ENCODE data around the gene ANKMY1.
"Not testable (repeated sequence)": the region's sequence is repeated elsewhere in the genome, so short reads cannot be mapped to it uniquely, and the experiment has no call there.

The ANKMY1 gene

DNA sequence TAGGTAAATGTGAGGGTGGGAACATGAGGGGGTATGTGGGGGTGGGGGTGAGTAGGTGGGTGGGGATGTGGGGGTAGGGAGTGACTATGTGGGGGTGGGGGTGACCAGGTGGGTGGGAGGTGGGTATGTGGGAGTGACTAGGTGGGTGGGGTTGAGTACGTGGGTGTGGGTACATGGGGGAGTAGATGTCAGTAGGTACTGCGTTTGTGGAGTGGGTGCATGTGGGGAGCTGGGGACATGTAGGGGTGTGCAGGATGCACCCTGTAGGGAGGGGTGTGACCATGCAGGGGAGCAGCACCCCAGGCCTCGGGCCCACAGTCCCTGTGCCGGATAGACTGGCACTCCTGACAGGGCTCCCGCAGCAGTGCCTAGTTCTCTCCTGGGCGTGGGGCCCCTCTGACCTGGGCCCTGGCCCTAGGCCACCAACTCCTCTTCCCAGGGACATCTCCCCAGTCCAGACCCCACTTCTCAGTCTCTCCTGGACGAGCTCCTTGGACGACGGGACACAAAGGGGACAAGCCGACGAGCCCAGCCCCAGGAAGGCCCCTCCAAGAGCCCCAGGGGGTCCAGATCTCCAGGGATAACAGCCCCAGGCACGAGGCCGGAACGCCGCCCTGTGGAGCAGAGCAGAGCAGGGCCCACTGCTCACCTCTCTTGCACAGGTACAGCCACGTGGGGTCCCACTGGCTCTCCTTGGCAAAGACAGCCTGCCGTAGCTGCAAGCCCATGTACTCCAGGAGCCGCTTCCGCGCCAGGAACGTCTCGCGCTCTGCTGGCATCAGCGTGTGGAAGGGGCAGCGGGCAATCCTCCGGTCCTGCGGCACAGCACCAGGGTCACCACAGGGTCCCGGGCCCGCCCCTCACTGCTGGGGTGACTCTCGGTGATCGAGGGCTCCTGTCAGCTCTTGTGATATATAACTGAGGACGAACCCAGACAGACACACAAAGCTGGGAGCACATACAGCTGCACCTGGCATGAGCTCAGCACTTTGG lies 58.2 kb downstream of the ANKMY1 start:
- TF ChIP-seq, protein P1, sequence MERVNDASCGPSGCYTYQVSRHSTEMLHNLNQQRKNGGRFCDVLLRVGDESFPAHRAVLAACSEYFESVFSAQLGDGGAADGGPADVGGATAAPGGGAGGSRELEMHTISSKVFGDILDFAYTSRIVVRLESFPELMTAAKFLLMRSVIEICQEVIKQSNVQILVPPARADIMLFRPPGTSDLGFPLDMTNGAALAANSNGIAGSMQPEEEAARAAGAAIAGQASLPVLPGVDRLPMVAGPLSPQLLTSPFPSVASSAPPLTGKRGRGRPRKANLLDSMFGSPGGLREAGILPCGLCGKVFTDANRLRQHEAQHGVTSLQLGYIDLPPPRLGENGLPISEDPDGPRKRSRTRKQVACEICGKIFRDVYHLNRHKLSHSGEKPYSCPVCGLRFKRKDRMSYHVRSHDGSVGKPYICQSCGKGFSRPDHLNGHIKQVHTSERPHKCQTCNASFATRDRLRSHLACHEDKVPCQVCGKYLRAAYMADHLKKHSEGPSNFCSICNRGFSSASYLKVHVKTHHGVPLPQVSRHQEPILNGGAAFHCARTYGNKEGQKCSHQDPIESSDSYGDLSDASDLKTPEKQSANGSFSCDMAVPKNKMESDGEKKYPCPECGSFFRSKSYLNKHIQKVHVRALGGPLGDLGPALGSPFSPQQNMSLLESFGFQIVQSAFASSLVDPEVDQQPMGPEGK (CRISPR knock-in tag; IDR thresholded peaks at IDR 0.05; ENCODE audit: borderline replicate concordance), result no peak
- TF ChIP-seq RARB (CRISPR knock-in tag; IDR thresholded peaks at IDR 0.05) (no peak), TOX (CRISPR knock-in tag; IDR thresholded peaks at IDR 0.05; ENCODE audit: borderline replicate concordance) (no peak), ESRRG (CRISPR knock-in tag; IDR thresholded peaks at IDR 0.05) (no peak), GLIS3 (CRISPR knock-in tag; IDR thresholded peaks at IDR 0.05) (no peak)
- TF ChIP-seq, protein P2, sequence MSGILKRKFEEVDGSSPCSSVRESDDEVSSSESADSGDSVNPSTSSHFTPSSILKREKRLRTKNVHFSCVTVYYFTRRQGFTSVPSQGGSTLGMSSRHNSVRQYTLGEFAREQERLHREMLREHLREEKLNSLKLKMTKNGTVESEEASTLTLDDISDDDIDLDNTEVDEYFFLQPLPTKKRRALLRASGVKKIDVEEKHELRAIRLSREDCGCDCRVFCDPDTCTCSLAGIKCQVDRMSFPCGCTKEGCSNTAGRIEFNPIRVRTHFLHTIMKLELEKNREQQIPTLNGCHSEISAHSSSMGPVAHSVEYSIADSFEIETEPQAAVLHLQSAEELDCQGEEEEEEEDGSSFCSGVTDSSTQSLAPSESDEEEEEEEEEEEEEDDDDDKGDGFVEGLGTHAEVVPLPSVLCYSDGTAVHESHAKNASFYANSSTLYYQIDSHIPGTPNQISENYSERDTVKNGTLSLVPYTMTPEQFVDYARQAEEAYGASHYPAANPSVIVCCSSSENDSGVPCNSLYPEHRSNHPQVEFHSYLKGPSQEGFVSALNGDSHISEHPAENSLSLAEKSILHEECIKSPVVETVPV (CRISPR knock-in tag; IDR thresholded peaks at IDR 0.05), result no peak
- TF ChIP-seq, protein P3, sequence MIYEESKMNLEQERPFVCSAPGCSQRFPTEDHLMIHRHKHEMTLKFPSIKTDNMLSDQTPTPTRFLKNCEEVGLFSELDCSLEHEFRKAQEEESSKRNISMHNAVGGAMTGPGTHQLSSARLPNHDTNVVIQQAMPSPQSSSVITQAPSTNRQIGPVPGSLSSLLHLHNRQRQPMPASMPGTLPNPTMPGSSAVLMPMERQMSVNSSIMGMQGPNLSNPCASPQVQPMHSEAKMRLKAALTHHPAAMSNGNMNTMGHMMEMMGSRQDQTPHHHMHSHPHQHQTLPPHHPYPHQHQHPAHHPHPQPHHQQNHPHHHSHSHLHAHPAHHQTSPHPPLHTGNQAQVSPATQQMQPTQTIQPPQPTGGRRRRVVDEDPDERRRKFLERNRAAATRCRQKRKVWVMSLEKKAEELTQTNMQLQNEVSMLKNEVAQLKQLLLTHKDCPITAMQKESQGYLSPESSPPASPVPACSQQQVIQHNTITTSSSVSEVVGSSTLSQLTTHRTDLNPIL (CRISPR knock-in tag; IDR thresholded peaks at IDR 0.05; ENCODE audit: low read depth), result no peak
- ATAC-seq, result no peak

DNA sequence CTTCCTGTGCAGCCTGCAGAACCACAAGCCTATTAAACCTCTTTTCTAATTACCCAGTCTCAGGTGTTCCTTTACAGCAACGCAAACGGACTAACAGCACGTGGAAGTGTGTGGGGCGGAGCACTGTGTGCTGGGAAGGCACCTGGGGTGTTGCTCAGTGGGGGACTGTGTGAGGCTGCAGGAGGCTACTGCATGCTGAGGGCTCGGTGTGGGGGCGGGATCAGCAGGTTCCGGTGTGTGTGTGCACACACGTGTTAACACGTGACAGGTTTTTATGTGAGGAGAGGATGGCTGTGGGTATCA lies 58.9 kb downstream of the ANKMY1 start:
- TF ChIP-seq, protein P1 (CRISPR knock-in tag; IDR thresholded peaks at IDR 0.05; ENCODE audit: borderline replicate concordance), result no peak
- no peak for TF ChIP-seq ZNF565 (CRISPR knock-in tag; conservative IDR thresholded peaks at IDR 0.05; ENCODE audit: low read depth)

DNA sequence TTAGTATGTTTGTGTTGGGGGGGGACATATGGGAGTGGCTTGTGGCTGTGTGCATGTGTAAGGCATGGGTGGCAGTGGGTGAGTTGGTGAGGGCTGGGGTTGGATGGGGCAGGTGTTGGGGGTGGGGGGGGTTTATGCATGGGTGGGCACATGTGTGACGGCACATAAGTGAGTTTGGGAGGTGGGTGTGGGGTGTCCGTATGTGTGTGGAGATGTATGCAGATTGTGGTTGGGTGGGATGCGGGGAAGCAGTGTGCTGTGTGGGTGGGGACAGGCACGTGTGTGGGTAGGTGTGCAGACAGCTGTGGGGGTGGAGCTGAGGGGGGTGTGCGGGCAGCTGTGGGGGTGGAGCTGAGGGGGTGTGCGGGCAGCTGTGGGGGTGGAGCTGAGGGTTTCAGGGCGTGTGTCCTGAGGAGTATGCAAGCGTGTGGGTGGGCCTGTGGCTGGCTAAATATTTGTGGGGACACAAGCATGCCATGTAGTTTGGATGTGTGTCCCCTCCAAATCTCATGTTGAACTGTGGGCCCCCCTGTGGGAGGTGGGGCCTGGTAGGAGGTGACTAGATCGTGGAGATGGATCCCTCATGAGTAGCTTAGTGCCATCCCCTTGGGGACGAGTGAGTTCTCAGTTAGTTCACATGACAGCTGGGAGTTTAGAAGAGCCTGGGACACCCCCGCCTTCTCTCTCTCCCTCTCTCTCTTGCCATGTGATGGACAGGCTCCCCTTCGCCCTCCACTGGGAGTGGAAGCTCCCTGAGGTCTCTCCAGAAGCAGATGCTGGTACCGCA lies 59.4 kb downstream of the ANKMY1 start:
- ATAC-seq, result no peak
- no peak for TF ChIP-seq ZFP30 (CRISPR knock-in tag; IDR thresholded peaks at IDR 0.05)
- TF ChIP-seq, protein P1 (CRISPR knock-in tag; IDR thresholded peaks at IDR 0.05; ENCODE audit: borderline replicate concordance), result no peak
- TF ChIP-seq BACH2 (CRISPR knock-in tag; IDR thresholded peaks at IDR 0.05; ENCODE audit: borderline replicate concordance), result no peak
- TF ChIP-seq SNAI2 (CRISPR knock-in tag; IDR thresholded peaks at IDR 0.05), result no peak
- TF ChIP-seq ARNTL (CRISPR knock-in tag; IDR thresholded peaks at IDR 0.05; ENCODE audit: borderline replicate concordance, low read depth), result no peak
- no peak for TF ChIP-seq ESRRG (CRISPR knock-in tag; IDR thresholded peaks at IDR 0.05)
- TF ChIP-seq RARB (CRISPR knock-in tag; IDR thresholded peaks at IDR 0.05), result no peak
- no peak for TF ChIP-seq ZFP3 (CRISPR knock-in tag; IDR thresholded peaks at IDR 0.05)
- no peak for TF ChIP-seq OSR1 (CRISPR knock-in tag; IDR thresholded peaks at IDR 0.05)

More for the DNA sequence above, 58.9 kb downstream of the ANKMY1 start:
- no peak for ATAC-seq

DNA sequence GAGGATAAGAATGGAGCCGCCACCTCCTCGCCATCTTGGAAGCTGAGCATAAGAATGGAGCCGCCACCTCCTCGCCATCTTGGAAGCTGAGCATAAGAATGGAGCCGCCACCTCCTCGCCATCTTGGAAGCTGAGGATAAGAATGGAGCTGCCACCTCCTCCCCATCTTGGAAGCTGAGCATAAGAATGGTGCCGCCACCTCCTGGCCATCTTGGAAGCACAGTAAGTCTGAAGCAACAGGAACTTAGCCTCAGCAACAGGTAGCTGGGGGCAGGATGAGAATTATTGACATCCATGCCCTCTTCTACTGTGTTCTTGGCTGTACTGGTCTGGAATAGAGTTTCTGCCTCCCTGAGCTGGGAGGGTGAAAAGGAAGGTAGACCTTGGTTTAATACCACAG lies 60.7 kb downstream of the ANKMY1 start:
- ATAC-seq, result 0 out of 3 replicates have a peak, but pooled peaks have one; percentile 29

DNA sequence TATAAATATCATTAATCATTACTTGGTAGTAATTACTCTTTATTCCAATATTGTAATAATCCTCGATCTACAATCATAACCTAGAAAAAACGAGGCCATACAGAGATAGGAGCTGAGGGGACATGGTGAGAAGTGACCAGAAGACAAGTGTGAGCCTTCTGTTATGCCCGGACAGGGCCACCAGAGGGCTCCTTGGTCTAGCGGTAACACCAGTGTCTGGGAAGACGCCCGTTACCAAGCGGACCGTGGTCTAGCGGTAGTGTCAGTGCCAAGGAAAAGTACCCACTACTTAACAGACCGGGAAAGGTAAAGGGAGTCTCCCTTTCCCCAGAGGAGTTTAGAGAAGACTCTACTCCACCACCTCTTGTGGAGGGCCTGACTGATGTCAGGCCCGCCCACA lies 62.8 kb downstream of the ANKMY1 start:
- not testable (repeated sequence) for ATAC-seq
